ENCODE results near the gene NIF3L1.

Gene NIF3L1

GRCh38 chr2:200944467-200945394 is 55.6 kb downstream of the NIF3L1 start:
- TF ChIP-seq CTCF (IDR thresholded peaks at IDR 0.05; ENCODE audit: low read depth, low read length) = no peak
- no peak for DNase-seq (ENCODE audit: extremely low read depth, low read depth)

DNA sequence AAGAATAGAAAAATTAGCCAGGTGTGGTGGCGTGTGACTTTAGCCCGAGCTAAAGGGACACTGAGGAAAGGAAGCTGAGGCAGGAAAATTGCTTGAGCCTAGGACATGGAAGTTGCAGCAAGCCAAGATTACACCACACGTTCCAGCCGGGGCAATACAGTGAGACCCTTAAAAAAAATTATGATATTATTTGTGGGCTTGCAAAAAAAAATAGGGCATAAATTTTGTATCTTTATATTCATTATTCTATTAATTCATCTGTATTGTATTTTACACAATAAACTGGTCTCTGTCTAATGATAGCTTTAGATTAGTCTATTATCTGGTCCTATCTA is 56.2 kb downstream of the NIF3L1 start:
- no peak for TF ChIP-seq CTCF (IDR thresholded peaks at IDR 0.05; ENCODE audit: low read depth, low read length)
- no peak for DNase-seq (ENCODE audit: extremely low read depth, low read depth)

DNA sequence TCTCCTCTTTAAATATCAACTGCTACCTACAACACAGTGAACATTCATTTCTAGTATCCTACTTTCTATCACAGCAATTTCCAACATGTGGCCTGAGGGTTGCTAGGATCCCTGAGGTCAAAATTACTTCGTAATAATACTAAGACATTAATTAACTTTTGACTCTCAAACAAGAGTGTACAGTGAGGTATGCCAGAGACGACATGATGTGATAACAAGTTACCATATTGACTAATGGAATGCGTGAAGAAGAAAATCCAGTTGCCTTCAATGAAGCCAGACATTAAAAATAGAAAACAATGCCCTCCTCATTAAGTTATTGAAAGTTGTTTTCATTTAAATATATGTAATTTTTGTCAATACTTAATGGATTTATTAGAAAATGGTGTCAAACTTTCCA is 61.2 kb downstream of the NIF3L1 start:
- no peak for DNase-seq (ENCODE audit: extremely low read depth, low read depth)
- TF ChIP-seq CTCF (IDR thresholded peaks at IDR 0.05; ENCODE audit: low read depth, low read length) = no peak
